ES-I3 (cell line): ENCODE measurements around the gene ICAM1.

Experiments
- H3K36me3 ChIP-seq: 2 replicates; pipeline ENCODE4 v1.6.1; 2013; ENCODE audit warnings: mild to moderate bottlenecking, low read length, control low read depth, moderate library complexity; ENCODE audit not compliant: insufficient read depth
- H3K4me1 ChIP-seq: 2 replicates; pipeline ENCODE4 v1.6.1; 2013; ENCODE audit warnings: mild to moderate bottlenecking, control low read depth, low read length; ENCODE audit not compliant: insufficient read depth
- H3K9ac ChIP-seq: 2 replicates; pipeline ENCODE4 v1.6.1; 2013; ENCODE audit warnings: low read depth, mild to moderate bottlenecking, low read length, moderate library complexity
- H3K9me3 ChIP-seq: 2 replicates; pipeline ENCODE4 v1.6.1; 2013; ENCODE audit warnings: mild to moderate bottlenecking, low read length, moderate library complexity; ENCODE audit not compliant: control insufficient read depth, insufficient read depth

Gene ICAM1

GRCh38 chr19:10255358-10255757 is 15.6 kb upstream of the ICAM1 start:
- no peaks in the 10 kb centered on the region for H3K9me3 ChIP-seq
- H3K36me3 ChIP-seq, result peaks cover 9% of the 10 kb centered on the region
- H3K9ac ChIP-seq, result no peak overlapping the region
- H3K4me1 ChIP-seq, result no peaks in the 10 kb centered on the region

DNA sequence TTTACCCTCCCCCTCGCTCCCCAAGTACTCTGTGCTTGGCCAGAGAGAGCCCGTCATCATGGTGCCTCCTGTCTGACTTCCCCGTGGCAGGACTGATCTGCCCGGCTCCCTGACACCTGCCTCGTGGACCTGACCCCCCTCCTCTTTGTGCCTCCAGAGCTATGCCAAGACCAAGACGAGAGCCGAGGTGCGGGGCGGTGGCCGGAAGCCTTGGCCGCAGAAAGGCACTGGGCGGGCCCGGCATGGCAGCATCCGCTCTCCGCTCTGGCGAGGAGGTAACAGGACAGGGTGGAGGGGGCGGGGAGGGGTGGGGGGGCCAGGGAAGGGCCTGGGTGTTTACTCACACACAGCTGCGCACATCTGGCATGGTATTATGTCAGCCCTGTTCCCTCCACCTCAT is 14.4 kb upstream of the ICAM1 start:
- Histone ChIP-seq H3K4me1 (no peaks in the 10 kb centered on the region), H3K9me3 (no peaks in the 10 kb centered on the region), H3K9ac (no peak overlapping the region), H3K36me3 (peaks cover 9% of the 10 kb centered on the region)

- H3K9me3 ChIP-seq, result no peaks in the 10 kb centered on the region
- H3K36me3 ChIP-seq, result peaks cover 9% of the 10 kb centered on the region
Observed at GRCh38 chr19:10256970-10257615, 13.8 kb upstream of the ICAM1 start.

GRCh38 chr19:10258080-10258710 is 12.7 kb upstream of the ICAM1 start:
- Histone ChIP-seq H3K36me3 (peaks cover 9% of the 10 kb centered on the region), H3K4me1 (no peaks in the 10 kb centered on the region), H3K9ac (no peak overlapping the region), H3K9me3 (no peaks in the 10 kb centered on the region)

More at GRCh38 chr19:10256970-10257615, 13.8 kb upstream of the ICAM1 start:
- Histone ChIP-seq H3K9ac (no peak overlapping the region), H3K4me1 (no peaks in the 10 kb centered on the region)

DNA sequence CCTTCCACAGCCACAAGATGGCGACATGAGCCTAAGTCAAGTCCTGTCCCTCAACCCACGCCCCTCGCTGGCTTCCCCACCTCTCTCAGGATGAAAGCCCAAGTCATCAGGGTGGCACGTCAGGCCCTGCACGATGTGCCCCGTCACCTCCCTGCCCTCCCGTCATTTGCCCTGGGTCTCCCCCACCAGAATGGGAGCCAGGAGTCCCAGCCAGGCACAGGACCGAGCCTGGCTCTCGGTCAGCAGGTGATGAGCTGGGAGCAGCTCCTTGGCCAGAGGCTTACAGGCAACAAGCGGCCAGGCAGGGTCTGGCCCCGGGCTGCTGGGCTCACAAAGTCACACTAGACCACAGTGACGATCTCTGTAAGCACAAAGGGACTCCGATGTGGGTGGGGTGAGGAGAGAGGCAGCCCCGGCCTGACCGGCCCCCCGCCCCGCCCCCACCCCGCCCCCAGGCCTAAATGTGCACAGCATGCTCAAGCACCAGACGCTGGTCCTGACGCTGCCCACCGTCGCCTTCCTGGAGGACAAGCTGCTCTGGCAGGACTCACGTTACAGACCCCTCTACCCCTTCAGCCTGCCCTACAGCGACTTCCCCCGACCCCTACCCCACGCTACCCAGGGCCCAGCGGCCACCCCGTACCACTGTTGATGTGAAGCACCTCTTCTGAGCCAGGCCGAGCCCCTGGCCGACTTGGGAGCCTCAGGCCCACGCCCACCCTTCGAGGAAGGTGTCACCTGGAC is 11.6 kb upstream of the ICAM1 start:
- Histone ChIP-seq H3K9me3 (no peaks in the 10 kb centered on the region), H3K9ac (no peak overlapping the region), H3K36me3 (peaks cover 5% of the 10 kb centered on the region), H3K4me1 (no peaks in the 10 kb centered on the region)

- Histone ChIP-seq H3K9ac (no peak overlapping the region), H3K36me3 (peaks cover 4% of the 10 kb centered on the region), H3K4me1 (no peaks in the 10 kb centered on the region)
Observed at GRCh38 chr19:10260141-10260584, 10.8 kb upstream of the ICAM1 start.

GRCh38 chr19:10262771-10263170 is 8.1 kb upstream of the ICAM1 start:
- no peak overlapping the region for H3K9ac ChIP-seq
- H3K36me3 ChIP-seq, result peaks cover under 1% of the 10 kb centered on the region; the same call in 1 of the 2 replicates
- H3K4me1 ChIP-seq, result no peaks in the 10 kb centered on the region
- H3K9me3 ChIP-seq, result no peaks in the 10 kb centered on the region

More at GRCh38 chr19:10260141-10260584, 10.8 kb upstream of the ICAM1 start:
- H3K9me3 ChIP-seq, result no peaks in the 10 kb centered on the region

- peaks cover under 1% of the 10 kb centered on the region; the same call in 1 of the 2 replicates for H3K4me1 ChIP-seq
- H3K36me3 ChIP-seq, result no peaks in the 10 kb centered on the region
- no peaks in the 10 kb centered on the region for H3K9me3 ChIP-seq
- H3K9ac ChIP-seq, result no peak overlapping the region
Observed at GRCh38 chr19:10266706-10267105, 4.2 kb upstream of the ICAM1 start.

DNA sequence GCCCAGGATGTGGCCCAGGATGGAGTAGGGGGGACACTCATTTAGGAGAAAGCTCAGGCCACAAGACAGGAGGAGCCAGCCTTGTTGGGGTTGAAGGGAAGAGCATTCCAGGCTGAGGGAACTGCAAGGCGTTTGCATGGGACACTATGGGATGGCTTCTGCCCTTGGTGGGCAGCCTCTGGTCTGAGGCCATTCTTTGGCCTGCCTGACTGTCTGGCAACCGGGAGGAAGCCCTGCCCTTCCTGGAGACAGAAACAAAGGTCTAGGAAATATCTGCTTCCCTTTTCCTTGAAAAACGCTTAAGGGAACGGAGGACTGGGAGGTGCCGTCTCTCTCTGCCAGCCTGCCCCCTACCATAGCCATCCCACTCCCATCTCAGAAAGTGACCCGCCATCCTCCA is 2.8 kb upstream of the ICAM1 start:
- Histone ChIP-seq H3K36me3 (no peaks in the 10 kb centered on the region), H3K4me1 (peaks cover 3% of the 10 kb centered on the region; the same call in 1 of the 2 replicates), H3K9ac (no peak overlapping the region), H3K9me3 (no peaks in the 10 kb centered on the region)

GRCh38 chr19:10269333-10270179 is 1.4 kb upstream of the ICAM1 start:
- Histone ChIP-seq H3K36me3 (no peaks in the 10 kb centered on the region), H3K4me1 (peaks cover 3% of the 10 kb centered on the region; the same call in 1 of the 2 replicates), H3K9ac (peak overlapping the region; percentile 56; the same call in 1 of the 2 replicates), H3K9me3 (no peaks in the 10 kb centered on the region)

DNA sequence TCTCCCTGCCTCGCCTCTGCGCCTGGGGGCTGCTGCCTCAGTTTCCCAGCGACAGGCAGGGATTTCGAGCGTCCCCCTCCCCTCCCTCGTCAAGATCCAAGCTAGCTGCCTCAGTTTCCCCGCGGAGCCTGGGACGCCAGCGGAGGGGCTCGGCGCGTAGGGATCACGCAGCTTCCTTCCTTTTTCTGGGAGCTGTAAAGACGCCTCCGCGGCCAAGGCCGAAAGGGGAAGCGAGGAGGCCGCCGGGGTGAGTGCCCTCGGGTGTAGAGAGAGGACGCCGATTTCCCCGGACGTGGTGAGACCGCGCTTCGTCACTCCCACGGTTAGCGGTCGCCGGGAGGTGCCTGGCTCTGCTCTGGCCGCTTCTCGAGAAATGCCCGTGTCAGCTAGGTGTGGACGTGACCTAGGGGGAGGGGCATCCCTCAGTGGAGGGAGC is 722 bp upstream of the ICAM1 start:
- Histone ChIP-seq H3K9ac (peak overlapping the region; percentile 56; the same call in 1 of the 2 replicates), H3K4me1 (peaks cover 3% of the 10 kb centered on the region; the same call in 1 of the 2 replicates), H3K36me3 (no peaks in the 10 kb centered on the region), H3K9me3 (no peaks in the 10 kb centered on the region)

- Histone ChIP-seq H3K4me1 (peaks cover 3% of the 10 kb centered on the region; the same call in 1 of the 2 replicates), H3K36me3 (no peaks in the 10 kb centered on the region), H3K9me3 (no peaks in the 10 kb centered on the region), H3K9ac (peak overlapping the region; percentile 56; the same call in 1 of the 2 replicates)
Observed at GRCh38 chr19:10271543-10272086, 695 bp downstream of the ICAM1 start.

DNA sequence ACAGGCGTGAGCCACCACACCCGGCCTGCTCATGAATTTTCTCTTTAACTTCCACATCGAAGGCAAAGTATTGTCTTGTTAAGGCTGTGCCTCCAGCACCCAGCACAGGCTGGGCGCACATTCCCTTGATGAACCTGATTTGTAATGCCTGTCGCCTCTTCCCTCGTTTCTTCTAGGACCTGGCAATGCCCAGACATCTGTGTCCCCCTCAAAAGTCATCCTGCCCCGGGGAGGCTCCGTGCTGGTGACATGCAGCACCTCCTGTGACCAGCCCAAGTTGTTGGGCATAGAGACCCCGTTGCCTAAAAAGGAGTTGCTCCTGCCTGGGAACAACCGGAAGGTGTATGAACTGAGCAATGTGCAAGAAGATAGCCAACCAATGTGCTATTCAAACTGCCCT is 3.7 kb downstream of the ICAM1 start:
- Histone ChIP-seq H3K36me3 (no peaks in the 10 kb centered on the region), H3K9ac (no peak overlapping the region), H3K4me1 (peaks cover 3% of the 10 kb centered on the region; the same call in 1 of the 2 replicates)

More for the DNA sequence above, 3.7 kb downstream of the ICAM1 start:
- H3K9me3 ChIP-seq, result no peaks in the 10 kb centered on the region
